GM19452 (cell line): ENCODE results near the gene TAPBPL.
"Not testable (repeated sequence)": the region's sequence is repeated elsewhere in the genome, so short reads cannot be mapped to it uniquely, and the experiment has no call there.

Experiments used
- ATAC-seq: cut with Tn5 transposase; IDR thresholded peaks from one replicate; pipeline ENCODE4 v1.9.1; 2021; ENCODE audit not compliant: unreplicated experiment

TAPBPL gene

GRCh38 chr12:6451348-6452244 lies at the start of gene TAPBPL:
Gene TAPBPL (plus strand): TSS chr12:6452042. CDS start chr12:6452249, 207 bp downstream.
- ATAC-seq, result peak; percentile 79

- no peak for ATAC-seq
Observed at GRCh38 chr12:6404390-6404789, 47.5 kb upstream of the TAPBPL start.

- no peak for ATAC-seq
Observed at GRCh38 chr12:6405963-6406362, 45.9 kb upstream of the TAPBPL start.

GRCh38 chr12:6407236-6407954 lies 44.4 kb upstream of the TAPBPL start:
- no peak for ATAC-seq

GRCh38 chr12:6416596-6416995 lies 35.2 kb upstream of the TAPBPL start:
- no peak for ATAC-seq

- no peak for ATAC-seq
Observed at GRCh38 chr12:6418796-6419195, 33.0 kb upstream of the TAPBPL start.

GRCh38 chr12:6420364-6420763 lies 31.5 kb upstream of the TAPBPL start:
- no peak for ATAC-seq

- no peak for ATAC-seq
Observed at GRCh38 chr12:6423267-6424007, 28.4 kb upstream of the TAPBPL start.

GRCh38 chr12:6424008-6424347 lies 27.9 kb upstream of the TAPBPL start:
- no peak for ATAC-seq

GRCh38 chr12:6424866-6425265 lies 27.0 kb upstream of the TAPBPL start:
- no peak for ATAC-seq

- no peak for ATAC-seq
Observed at GRCh38 chr12:6425590-6426531, 26.0 kb upstream of the TAPBPL start.

- peak; percentile 73 for ATAC-seq
Observed at GRCh38 chr12:6426882-6427671, 24.8 kb upstream of the TAPBPL start.

GRCh38 chr12:6427796-6428195 lies 24.0 kb upstream of the TAPBPL start:
- ATAC-seq, result not testable (repeated sequence)

- no peak for ATAC-seq
Observed at GRCh38 chr12:6428326-6428725, 23.5 kb upstream of the TAPBPL start.

GRCh38 chr12:6430124-6430989 lies 21.5 kb upstream of the TAPBPL start:
- no peak for ATAC-seq

- no peak for ATAC-seq
Observed at GRCh38 chr12:6432991-6433390, 18.9 kb upstream of the TAPBPL start.

- ATAC-seq, result no peak
Observed at GRCh38 chr12:6434205-6435140, 17.4 kb upstream of the TAPBPL start.
